Pancreas (tissue), 10 donors: ENCODE results near the gene ADRM1. TPM values are rescaled to one million over a fixed set of nuclear protein-coding genes. Genes with fewer than 3 reads are reported as not detected.

Experiments
- ATAC-seq, 4 donors: fragments of 200-7000 bp; cut with Tn5 transposase; one replicate each; pipeline versions ENCODE4 v1.8.0 to v1.9.1; 2020; ENCODE audit warnings: mild to moderate bottlenecking in 4 of 4, moderate library complexity in 4 of 4
- DNase-seq, 6 donors: peaks; one replicate each; pipeline ENCODE4 v3.0.0-alpha.2; 2020
- FAIRE-seq: peaks from 2 replicates; lab custom pipeline; 2012; peaks lifted over from hg19 to GRCh38; lab: Jason Lieb, UNC
- H3K27ac ChIP-seq, 4 donors: fragments of 200-600 bp; sonication (generic); 1 replicate in 3 of 4; 2 replicates in 1 of 4; pipeline versions ENCODE4 v1.5.0 to v1.8.0; 2020
- H3K27me3 ChIP-seq, 4 donors: fragments of 200-600 bp; one replicate each; pipeline ENCODE4 v1.8.0; 2021
- H3K36me3 ChIP-seq, 3 donors: fragments of 200-600 bp; sonication (generic) in 1 of 3; one replicate each; pipeline versions ENCODE4 v1.5.0 to v1.8.0; 2020 to 2021
- H3K4me1 ChIP-seq, 3 donors: fragments of 200-600 bp; one replicate each; pipeline ENCODE4 v1.8.0; 2021
- H3K4me3 ChIP-seq, 4 donors: fragments of 200-600 bp; sonication (generic) in 2 of 4; one replicate each; pipeline versions ENCODE4 v1.5.0 to v1.8.0; 2020 to 2021
- H3K9me3 ChIP-seq, 4 donors: fragments of 200-600 bp; one replicate each; pipeline ENCODE4 v1.8.0; 2021
- CTCF ChIP-seq, 4 donors: fragments of 200-600 bp; sonication (generic) in 3 of 4; IDR thresholded peaks; one replicate each; pipeline versions ENCODE4 v1.5.0 to v1.8.0; 2021; ENCODE audit warnings: antibody characterized with exemption in 4 of 4
- WGBS, 2 donors: extraction: QIAGEN DNeasy Blood & Tissue Kit; methylation state at CpG; one replicate each; pipeline ENCODE4 v1.1.7; 2013; 5-methylcytosine and 5-hydroxymethylcytosine counted together
- intact Hi-C, 3 donors: fragments of 100-400 bp; cut with DNase I; formaldehyde crosslinking; loops; one replicate each; pipeline versions ENCODE4 v1.11.1 to v1.14.2; 2022
- polyA plus RNA-seq, 2 donors: library from polyadenylated mRNA; stranded (reverse); fragments of 200-250 nt; gene quantifications; one replicate each; pipeline ENCODE4 v1.2.3, GENCODE V29; 2013
- total RNA-seq, 6 donors: library from RNA; stranded (reverse); fragmentation: NEBNext Ultra II Directional in 4 of 6; extraction: Animal tissue kit (Norgen Biotek cat#: 25700) in 4 of 6; gene quantifications; one replicate each; pipeline versions ENCODE4 v1.2.1 to v1.2.4, GENCODE V29; 2021 to 2023
- donor health status: healthy with polysubstance abuse.
- donor health status: DM: no; HTN: no; CAD: no; lungs with moderate emphysema.
- donor health status: DM: no; HTN: no; CAD: no.
- donor health status: control.
- donor health status: control.
- donor health status: Bipolar disorder and iron deficiency.
- donor health status: DM: yes; HTN: yes; CAD: no.
- donor health status: DM: no; HTN: no; CAD: no.
- donor health status: DM: no; HTN: no; CAD: no.
- donor health status: DM: yes; HTN: yes; CAD: no.

Gene ADRM1
- total and polyA plus RNA-seq, 8 donors = 33.3 to 76.0 (median 41.7) TPM

GRCh38 chr20:62344782-62345181 is 42.0 kb downstream of the ADRM1 start:
- no peak overlapping the region for H3K4me3 ChIP-seq
- no peak for ATAC-seq
- intact Hi-C loops = no loop called here
- H3K36me3 ChIP-seq = no peaks in the 10 kb centered on the region
- peak in 1 of 6 donors; percentile 11 for DNase-seq
- WGBS, 2 donors = 90 to 92% methylated on average over 10 of the region's 10 CpGs
- no peak for FAIRE-seq
- no peaks in the 10 kb centered on the region for H3K9me3 ChIP-seq
- no peaks in the 10 kb centered on the region for H3K4me1 ChIP-seq
- no peak overlapping the region for H3K27ac ChIP-seq
- H3K27me3 ChIP-seq = no peaks in the 10 kb centered on the region
- no peak for TF ChIP-seq CTCF (IDR thresholded peaks at IDR 0.05)

GRCh38 chr20:62345681-62346370 is 43.0 kb downstream of the ADRM1 start:
- H3K27ac ChIP-seq = no peak overlapping the region
- DNase-seq (peak in 2 of 6 donors; percentile 25 to 66), ATAC-seq (no peak), FAIRE-seq (no peak)
- intact Hi-C loops = no loop called here
- no peaks in the 10 kb centered on the region for H3K9me3 ChIP-seq
- 83 to 90% methylated on average over 25 of the region's 25 CpGs for WGBS, 2 donors
- H3K27me3 ChIP-seq = no peaks in the 10 kb centered on the region
- TF ChIP-seq CTCF (IDR thresholded peaks at IDR 0.05) = no peak
- peaks cover 0 to under 1% (median 0%) of the 10 kb centered on the region in 3 donors for H3K36me3 ChIP-seq
- H3K4me1 ChIP-seq = no peaks in the 10 kb centered on the region
- H3K4me3 ChIP-seq = no peak overlapping the region

GRCh38 chr20:62346398-62347150 is 43.8 kb downstream of the ADRM1 start:
- intact Hi-C loops = no loop called here
- DNase-seq (peak in 2 of 6 donors; percentile 29 to 71), ATAC-seq (no peak), FAIRE-seq (no peak)
- H3K4me3 ChIP-seq = no peak overlapping the region
- no peak for TF ChIP-seq CTCF (IDR thresholded peaks at IDR 0.05)
- no peaks in the 10 kb centered on the region for H3K27me3 ChIP-seq
- H3K9me3 ChIP-seq = no peaks in the 10 kb centered on the region
- peaks cover 0 to 7% (median 6%) of the 10 kb centered on the region in 3 donors for H3K36me3 ChIP-seq
- 92 to 95% methylated on average over 34 of the region's 34 CpGs for WGBS, 2 donors
- no peaks in the 10 kb centered on the region for H3K4me1 ChIP-seq
- no peak overlapping the region for H3K27ac ChIP-seq

GRCh38 chr20:62347151-62347404 is 44.3 kb downstream of the ADRM1 start:
- no peak for FAIRE-seq
- no peak overlapping the region for H3K27ac ChIP-seq

More at GRCh38 chr20:62347151-62347404, 44.3 kb downstream of the ADRM1 start:
- Histone ChIP-seq H3K4me1 (no peaks in the 10 kb centered on the region), H3K4me3 (no peak overlapping the region), H3K9me3 (no peaks in the 10 kb centered on the region), H3K27me3 (no peaks in the 10 kb centered on the region), H3K36me3 (peaks cover 0 to 11% (median 6%) of the 10 kb centered on the region in 3 donors)
- no peak for DNase-seq
- TF ChIP-seq CTCF (IDR thresholded peaks at IDR 0.05) = no peak
- ATAC-seq = no peak
- intact Hi-C loops = no loop called here
- 94 to 95% methylated on average over 10 of the region's 10 CpGs for WGBS, 2 donors
